K562 (cell line): Measurements from ENCODE around the gene PPM1D. TPM values are rescaled to one million over a fixed set of nuclear protein-coding genes. Genes with fewer than 3 reads are reported as not detected.

Experiments
- ATF3 ChIP-seq, 2 experiments: fragments of 450-650 bp in 1 of 2; sonication (generic) in 1 of 2; formaldehyde crosslinking in 1 of 2; IDR thresholded peaks in 1 of 2; conservative IDR thresholded peaks in 1 of 2; 2 replicates each; pipeline versions ENCODE4 v1.6.1 to v1.8.1; 2016 to 2023; ENCODE audit warnings: mild to moderate bottlenecking in 2 of 2, moderate library complexity in 2 of 2, inconsistent platforms in 1 of 2, missing genetic modification reagents in 1 of 2
- CBX3 ChIP-seq, 2 experiments: IDR thresholded peaks; 1 replicate in 1 of 2; 2 replicates in 1 of 2; pipeline ENCODE4 v1.6.1; 2012; ENCODE audit warnings: inconsistent platforms in 2 of 2, low read length in 2 of 2, borderline replicate concordance in 1 of 2, control low read depth in 1 of 2
- CTCF ChIP-seq, 3 experiments: IDR thresholded peaks in 2 of 3; conservative IDR thresholded peaks in 1 of 3; 2 replicates each; pipeline ENCODE4 v1.5.1; 2011 to 2012; ENCODE audit warnings: low read length in 3 of 3, mild to moderate bottlenecking in 3 of 3, control low read depth in 2 of 3, improper control_type of control experiment in 1 of 3, inconsistent platforms in 1 of 3, low read depth in 1 of 3, mixed read lengths in 1 of 3, moderate library complexity in 1 of 3; ENCODE audit not compliant: insufficient read depth in 2 of 3
- SMARCC2 ChIP-seq: fragments of 450-650 bp; IDR thresholded peaks from 2 replicates; pipeline ENCODE4 v1.6.1; 2017; ENCODE audit warnings: antibody characterized with exemption, moderate library complexity, mild to moderate bottlenecking, low read depth
- THAP12 ChIP-seq: fragments of 250-450 bp; sonication (Bioruptor Pico); IDR thresholded peaks from 2 replicates; pipeline ENCODE4 v1.9.0; 2021; ENCODE audit warnings: mild to moderate bottlenecking, inconsistent platforms
- UBTF ChIP-seq, 2 experiments: IDR thresholded peaks; 2 replicates each; pipeline ENCODE4 v1.6.1; 2012; ENCODE audit warnings: improper control_type of control experiment in 2 of 2, low read depth in 2 of 2, low read length in 2 of 2, borderline replicate concordance in 1 of 2
- ZNF143 ChIP-seq: sonication (generic); formaldehyde crosslinking; IDR thresholded peaks from 2 replicates; pipeline ENCODE4 v1.9.0; 2022; ENCODE audit warnings: mild to moderate bottlenecking, missing genetic modification reagents
- polyA plus RNA-seq, 8 experiments: library from polyadenylated mRNA; depleted of rRNA in 4 of 8; stranded (reverse) in 5 of 8; unstranded in 3 of 8; fragments of >200 nt; fragmentation: Nextera tagmentation in 2 of 8; fragmentation: Illumina TruSeq in 1 of 8; extraction: Ambion mirVana in 2 of 8; extraction: Trizol in 1 of 8; gene quantifications; 2 replicates each; pipeline versions ENCODE4 v1.2.1 to v1.2.3, GENCODE V29; 2011 to 2014; ENCODE audit warnings: inconsistent platforms in 1 of 8, missing spikeins in 1 of 8
- total RNA-seq, 7 experiments: library from RNA; depleted of rRNA in 6 of 7; stranded (reverse); fragments of >200 nt in 6 of 7; fragmentation: Illumina TruSeq in 2 of 7; extraction: Trizol in 2 of 7; gene quantifications; 2 replicates each; pipeline versions ENCODE4 v1.2.1 to v1.2.3, GENCODE V29; 2011 to 2021; ENCODE audit warnings: low replicate concordance in 1 of 7
- TF ChIP-seq, protein P1 (sequence below), 2 experiments: IDR thresholded peaks; 2 replicates each; pipeline ENCODE4 v1.6.1; 2011; ENCODE audit warnings: borderline replicate concordance in 1 of 2, control low read depth in 1 of 2, low read depth in 1 of 2, low read length in 1 of 2, mild to moderate bottlenecking in 1 of 2, mixed read lengths in 1 of 2, moderate library complexity in 1 of 2; ENCODE audit not compliant: insufficient read depth in 1 of 2, insufficient read length in 1 of 2, poor library complexity in 1 of 2, severe bottlenecking in 1 of 2; ENCODE audit errors: extremely low read depth in 1 of 2
- TF ChIP-seq, protein P2 (sequence below): IDR thresholded peaks from 2 replicates; pipeline ENCODE4 v1.6.1; 2012; ENCODE audit warnings: low read depth, low read length, improper control_type of control experiment, borderline replicate concordance
- TF ChIP-seq, protein P3 (sequence below): sonication (generic); IDR thresholded peaks from 2 replicates; pipeline ENCODE4 v1.6.1; 2016

Gene PPM1D
- total and polyA plus RNA-seq, 9 of the 15 experiments (the other 6 are each of a cell fraction or from before 2014, with no cell fraction given), result 2.1 to 19.0 (median 7.8) TPM

DNA sequence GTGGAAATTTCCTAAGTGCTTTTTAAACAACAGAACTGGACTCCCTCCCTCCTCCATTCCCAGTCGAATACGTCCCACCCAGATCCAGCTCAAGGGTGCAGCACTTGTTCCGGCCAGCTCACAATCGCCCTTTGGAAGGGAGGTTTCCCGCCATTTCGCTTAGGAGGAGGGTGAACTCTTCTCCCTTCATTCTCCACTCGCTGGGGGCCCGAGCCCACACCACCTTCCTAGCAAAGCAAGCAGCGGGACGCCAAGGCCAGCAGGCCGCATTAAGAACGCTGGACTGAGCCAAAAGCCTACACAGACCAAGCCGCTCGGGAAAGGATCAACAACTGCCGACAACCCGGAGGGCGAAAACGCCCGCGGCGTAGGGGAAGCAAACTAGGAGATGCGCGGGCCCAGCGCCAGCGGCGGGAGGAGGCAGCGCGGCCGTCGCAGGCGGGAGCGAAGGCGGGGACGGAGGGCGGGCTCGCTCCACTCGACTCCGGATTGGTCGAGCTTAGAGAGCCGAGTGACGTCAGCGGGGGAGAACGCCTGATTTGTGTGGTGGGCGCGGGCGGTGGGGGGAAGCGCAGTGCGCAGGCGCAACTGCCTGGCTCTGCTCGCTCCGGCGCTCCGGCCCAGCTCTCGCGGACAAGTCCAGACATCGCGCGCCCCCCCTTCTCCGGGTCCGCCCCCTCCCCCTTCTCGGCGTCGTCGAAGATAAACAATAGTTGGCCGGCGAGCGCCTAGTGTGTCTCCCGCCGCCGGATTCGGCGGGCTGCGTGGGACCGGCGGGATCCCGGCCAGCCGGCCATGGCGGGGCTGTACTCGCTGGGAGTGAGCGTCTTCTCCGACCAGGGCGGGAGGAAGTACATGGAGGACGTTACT is at the start of gene PPM1D (continued):
- TF ChIP-seq, protein P1, sequence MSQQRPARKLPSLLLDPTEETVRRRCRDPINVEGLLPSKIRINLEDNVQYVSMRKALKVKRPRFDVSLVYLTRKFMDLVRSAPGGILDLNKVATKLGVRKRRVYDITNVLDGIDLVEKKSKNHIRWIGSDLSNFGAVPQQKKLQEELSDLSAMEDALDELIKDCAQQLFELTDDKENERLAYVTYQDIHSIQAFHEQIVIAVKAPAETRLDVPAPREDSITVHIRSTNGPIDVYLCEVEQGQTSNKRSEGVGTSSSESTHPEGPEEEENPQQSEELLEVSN (IDR thresholded peaks at IDR 0.05; ENCODE audit: borderline replicate concordance in 1 of 2, extremely low read depth in 1 of 2, insufficient read depth in 1 of 2, insufficient read length in 1 of 2, low read depth in 1 of 2, low read length in 1 of 2, poor library complexity in 1 of 2, severe bottlenecking in 1 of 2), result peak; percentile 73 to 87
- peak; percentile 90 for TF ChIP-seq ATF3 (IDR thresholded peaks at IDR 0.05)
- TF ChIP-seq ATF3 (CRISPR knock-in tag; conservative IDR thresholded peaks at IDR 0.05), result peak; percentile 6; the same call in 1 of the 2 replicates
- TF ChIP-seq ZNF143 (CRISPR knock-in tag), result no peak
- peak; percentile 5; the same call in 1 of the 2 replicates for TF ChIP-seq THAP12 (CRISPR knock-in tag)
- 0 out of 6 replicates have a peak, but pooled peaks of 1 of the 3 experiments have one; percentile 1 for TF ChIP-seq CTCF (IDR thresholded peaks at IDR 0.05 in 2 of 3, conservative IDR thresholded peaks at IDR 0.05 in 1 of 3; ENCODE audit: insufficient read depth in 2 of 3, low read depth in 1 of 3, low read length in 3 of 3)
- TF ChIP-seq UBTF (IDR thresholded peaks at IDR 0.05; ENCODE audit: borderline replicate concordance in 1 of 2, low read depth in 2 of 2, low read length in 2 of 2), result peak in 1 of 2 experiments; percentile 54; a peak in 2 of 4 replicates
- no peak; a peak in 1 of 3 replicates for TF ChIP-seq CBX3 (IDR thresholded peaks at IDR 0.05; ENCODE audit: borderline replicate concordance in 1 of 2, low read length in 2 of 2)
- TF ChIP-seq, protein P2, sequence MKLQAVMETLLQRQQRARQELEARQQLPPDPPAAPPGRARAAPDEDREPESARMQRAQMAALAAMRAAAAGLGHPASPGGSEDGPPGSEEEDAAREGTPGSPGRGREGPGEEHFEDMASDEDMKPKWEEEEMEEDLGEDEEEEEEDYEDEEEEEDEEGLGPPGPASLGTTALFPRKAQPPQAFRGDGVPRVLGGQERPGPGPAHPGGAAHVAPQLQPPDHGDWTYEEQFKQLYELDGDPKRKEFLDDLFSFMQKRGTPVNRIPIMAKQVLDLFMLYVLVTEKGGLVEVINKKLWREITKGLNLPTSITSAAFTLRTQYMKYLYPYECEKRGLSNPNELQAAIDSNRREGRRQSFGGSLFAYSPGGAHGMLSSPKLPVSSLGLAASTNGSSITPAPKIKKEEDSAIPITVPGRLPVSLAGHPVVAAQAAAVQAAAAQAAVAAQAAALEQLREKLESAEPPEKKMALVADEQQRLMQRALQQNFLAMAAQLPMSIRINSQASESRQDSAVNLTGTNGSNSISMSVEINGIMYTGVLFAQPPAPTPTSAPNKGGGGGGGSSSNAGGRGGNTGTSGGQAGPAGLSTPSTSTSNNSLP, result no peak
- TF ChIP-seq, protein P3, sequence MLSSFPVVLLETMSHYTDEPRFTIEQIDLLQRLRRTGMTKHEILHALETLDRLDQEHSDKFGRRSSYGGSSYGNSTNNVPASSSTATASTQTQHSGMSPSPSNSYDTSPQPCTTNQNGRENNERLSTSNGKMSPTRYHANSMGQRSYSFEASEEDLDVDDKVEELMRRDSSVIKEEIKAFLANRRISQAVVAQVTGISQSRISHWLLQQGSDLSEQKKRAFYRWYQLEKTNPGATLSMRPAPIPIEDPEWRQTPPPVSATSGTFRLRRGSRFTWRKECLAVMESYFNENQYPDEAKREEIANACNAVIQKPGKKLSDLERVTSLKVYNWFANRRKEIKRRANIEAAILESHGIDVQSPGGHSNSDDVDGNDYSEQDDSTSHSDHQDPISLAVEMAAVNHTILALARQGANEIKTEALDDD, result 0 out of 2 replicates have a peak, but pooled peaks have one; percentile 23
- TF ChIP-seq SMARCC2, result no peak
